K562 (cell line): ENCODE data around the gene STPG4. TPM values are rescaled to one million over a fixed set of nuclear protein-coding genes. Genes with fewer than 3 reads are reported as not detected.
A peak's percentile ranks its signal among the peaks of the same experiment; 100 is the strongest.
"Not testable (repeated sequence)": the region's sequence is repeated elsewhere in the genome, so short reads cannot be mapped to it uniquely, and the experiment has no call there.

Source experiments
- ATAC-seq: fragments of 200-7000 bp; cut with Tn5 transposase; 3 replicates; pipeline ENCODE4 v1.9.1; 2020; ENCODE audit warnings: moderate library complexity
- BruUV-seq: library from RNA; stranded (reverse); fragments of 400-500 nt; replicated peaks from 2 replicates; lab custom pipeline; 2021; lab: Mats Ljungman, UMichigan
- CTCF ChIA-PET: fragments of 300-600 bp; formaldehyde crosslinking; extraction: SDS; loops from one replicate; lab custom pipeline; 2021; ENCODE audit warnings: low intra/inter-chr PET ratio; lab: Yijun Ruan, JAX
- POLR2A ChIA-PET: fragments of 300-600, 350-650 bp; sonication (Branson Sonifier 250); formaldehyde crosslinking; extraction: SDS; loops from one replicate; lab custom pipeline; 2021; ENCODE audit warnings: antibody characterized with exemption, inconsistent platforms; lab: Yijun Ruan, JAX
- DNase-seq, 4 experiments: peaks; one replicate each; pipeline versions ENCODE4 v3.0.0 to v3.0.0-alpha.2; 2011 to 2018; ENCODE audit warnings: low spot score in 3 of 4, mixed read lengths in 3 of 4; ENCODE audit errors: extremely low read depth in 1 of 4
- FAIRE-seq: peaks from 2 replicates; lab custom pipeline; 2011; peaks lifted over from hg19 to GRCh38; lab: Jason Lieb, UNC
- H2AFZ ChIP-seq: 2 replicates; pipeline ENCODE4 v1.6.0; 2011; ENCODE audit warnings: low read depth, low read length, control low read depth, inconsistent platforms
- H3K27ac ChIP-seq: fragments of 200-600 bp; 3 replicates; pipeline ENCODE4 v1.8.0; 2011; ENCODE audit warnings: low read depth, mild to moderate bottlenecking, control low read depth, inconsistent platforms, low read length, moderate library complexity, mixed read lengths; ENCODE audit errors: extremely low read depth
- H3K27me3 ChIP-seq, 2 experiments: fragments of 300-600 bp in 1 of 2; 2 replicates in 1 of 2; 3 replicates in 1 of 2; pipeline versions ENCODE4 v1.6.0 to v1.8.0; 2011; ENCODE audit warnings: inconsistent platforms in 2 of 2, low read length in 2 of 2, mild to moderate bottlenecking in 1 of 2, mixed read lengths in 1 of 2, moderate library complexity in 1 of 2; ENCODE audit not compliant: control insufficient read depth in 2 of 2, insufficient read depth in 2 of 2
- H3K36me3 ChIP-seq: fragments of 300-600 bp; 3 replicates; pipeline ENCODE4 v1.8.0; 2011; ENCODE audit warnings: mild to moderate bottlenecking, low read length, inconsistent platforms; ENCODE audit not compliant: control insufficient read depth, insufficient read depth
- H3K4me1 ChIP-seq, 2 experiments: fragments of 200-600 bp in 1 of 2; replicated peaks in 1 of 2; 2 replicates in 1 of 2; 3 replicates in 1 of 2; pipeline versions ENCODE4 v1.5.1 to v1.8.0; 2011; ENCODE audit warnings: inconsistent platforms in 2 of 2, low read length in 2 of 2, mild to moderate bottlenecking in 1 of 2, mixed read lengths in 1 of 2, moderate library complexity in 1 of 2; ENCODE audit not compliant: control insufficient read depth in 2 of 2, insufficient read depth in 2 of 2
- H3K4me2 ChIP-seq: 2 replicates; pipeline ENCODE4 v1.6.1; 2011; ENCODE audit warnings: low read length, control low read depth, inconsistent platforms, mixed read lengths; ENCODE audit not compliant: insufficient read depth
- H3K4me3 ChIP-seq: fragments of 200-600 bp; sonication (generic), shearing (Covaris generic); 2 replicates; pipeline ENCODE4 v1.5.1; 2016; ENCODE audit warnings: control low read depth, inconsistent platforms
- H3K79me2 ChIP-seq: fragments of 200-600 bp; 3 replicates; pipeline ENCODE4 v1.8.0; 2011; ENCODE audit warnings: low read length, inconsistent platforms; ENCODE audit not compliant: control insufficient read depth, insufficient read depth
- H3K9ac ChIP-seq, 2 experiments: 2 replicates each; pipeline versions ENCODE4 v1.6.0 to v1.6.1; 2011; ENCODE audit warnings: low read depth in 2 of 2, low read length in 2 of 2, control low read depth in 1 of 2, inconsistent platforms in 1 of 2, mild to moderate bottlenecking in 1 of 2, mixed read lengths in 1 of 2; ENCODE audit not compliant: insufficient read depth in 1 of 2
- H3K9me1 ChIP-seq: one replicate; pipeline ENCODE4 v1.6.0; 2011; ENCODE audit warnings: inconsistent platforms, mild to moderate bottlenecking, low read length, moderate library complexity; ENCODE audit not compliant: control insufficient read depth, insufficient read depth
- H3K9me3 ChIP-seq: replicated peaks from 2 replicates; pipeline ENCODE4 v1.5.1; 2011; ENCODE audit warnings: low read depth, low read length, inconsistent platforms; ENCODE audit not compliant: control insufficient read depth, insufficient read depth
- H4K20me1 ChIP-seq: replicated peaks from 2 replicates; pipeline ENCODE4 v1.6.1; 2011; ENCODE audit warnings: low read length, inconsistent platforms, mixed read lengths; ENCODE audit not compliant: control insufficient read depth, insufficient read depth
- ZNF512 ChIP-seq: IDR thresholded peaks from 2 replicates; pipeline ENCODE4 v1.6.1; 2016; ENCODE audit warnings: missing genetic modification characterization, missing compliant biosample characterization
- WGBS: fragments of 100-300 bp; shearing (Covaris generic); methylation state at CpG from one replicate; pipeline ENCODE4 v1.1.6; 2016; ENCODE audit warnings: low coverage, mixed read lengths; ENCODE audit not compliant: insufficient coverage; ENCODE audit errors: missing lambda C conversion rate; 5-methylcytosine and 5-hydroxymethylcytosine counted together
- in situ Hi-C: fragments of 300-500 bp; cut with MboI; formaldehyde crosslinking; loops from 4 replicates; pipeline ENCODE4 v1.15.0; 2018; ENCODE audit warnings: inconsistent platforms, mixed read lengths
- intact Hi-C: fragments of 100-400 bp; cut with micrococcal nuclease; formaldehyde crosslinking; loops from 2 replicates; pipeline ENCODE4 v1.14.2; 2022
- polyA plus RNA-seq, 8 experiments: library from polyadenylated mRNA; depleted of rRNA in 4 of 8; stranded (reverse) in 5 of 8; unstranded in 3 of 8; fragments of >200 nt; fragmentation: Nextera tagmentation in 2 of 8; fragmentation: Illumina TruSeq in 1 of 8; extraction: Ambion mirVana in 2 of 8; extraction: Trizol in 1 of 8; gene quantifications; 2 replicates each; pipeline versions ENCODE4 v1.2.1 to v1.2.3, GENCODE V29; 2011 to 2014; ENCODE audit warnings: inconsistent platforms in 1 of 8, missing spikeins in 1 of 8
- total RNA-seq, 7 experiments: library from RNA; depleted of rRNA in 6 of 7; stranded (reverse); fragments of >200 nt in 6 of 7; fragmentation: Illumina TruSeq in 2 of 7; extraction: Trizol in 2 of 7; gene quantifications; 2 replicates each; pipeline versions ENCODE4 v1.2.1 to v1.2.3, GENCODE V29; 2011 to 2021; ENCODE audit warnings: low replicate concordance in 1 of 7

STPG4 gene
- total and polyA plus RNA-seq, 9 of the 15 experiments (the other 6 are each of a cell fraction or from before 2014, with no cell fraction given): 0.10 to 0.68 (median 0.22) TPM; not detected in 6

GRCh38 chr2:47106231-47106630 is 48.9 kb downstream of the STPG4 start:
- not testable (repeated sequence) for H3K4me2 ChIP-seq
- peak; percentile 2; the same call in 1 of the 2 replicates for TF ChIP-seq ZNF512 (tag)

GRCh38 chr2:47099712-47100111 is 55.4 kb downstream of the STPG4 start:
- H3K4me2 ChIP-seq, in situ Hi-C loops, H2AFZ ChIP-seq, H3K27me3 ChIP-seq, CTCF ChIA-PET, BruUV-seq, H3K9ac ChIP-seq, H3K27ac ChIP-seq, H3K36me3 ChIP-seq, ATAC-seq, H3K9me3 ChIP-seq, POLR2A ChIA-PET, intact Hi-C loops, H3K79me2 ChIP-seq, H3K4me1 ChIP-seq, DNase-seq, FAIRE-seq, H3K9me1 ChIP-seq, H3K4me3 ChIP-seq, H4K20me1 ChIP-seq: not testable (repeated sequence)
- 55% methylated on average over 4 of the region's 14 CpGs for WGBS

More at GRCh38 chr2:47106231-47106630, 48.9 kb downstream of the STPG4 start:
- intact Hi-C loops, H3K4me1 ChIP-seq, H3K4me3 ChIP-seq, POLR2A ChIA-PET, H3K27me3 ChIP-seq, H3K9me1 ChIP-seq, H3K9me3 ChIP-seq, in situ Hi-C loops, DNase-seq, H3K36me3 ChIP-seq, H3K79me2 ChIP-seq, CTCF ChIA-PET, ATAC-seq, H3K9ac ChIP-seq, H4K20me1 ChIP-seq, BruUV-seq, FAIRE-seq, H3K27ac ChIP-seq, H2AFZ ChIP-seq: not testable (repeated sequence)
- whole genome bisulfite sequencing: 44% methylated on average over 3 of the region's 4 CpGs
